ENCODE data around the gene CARD14.
"Not testable (repeated sequence)": the region's sequence is repeated elsewhere in the genome, so short reads cannot be mapped to it uniquely, and the experiment has no call there.

The CARD14 gene

DNA sequence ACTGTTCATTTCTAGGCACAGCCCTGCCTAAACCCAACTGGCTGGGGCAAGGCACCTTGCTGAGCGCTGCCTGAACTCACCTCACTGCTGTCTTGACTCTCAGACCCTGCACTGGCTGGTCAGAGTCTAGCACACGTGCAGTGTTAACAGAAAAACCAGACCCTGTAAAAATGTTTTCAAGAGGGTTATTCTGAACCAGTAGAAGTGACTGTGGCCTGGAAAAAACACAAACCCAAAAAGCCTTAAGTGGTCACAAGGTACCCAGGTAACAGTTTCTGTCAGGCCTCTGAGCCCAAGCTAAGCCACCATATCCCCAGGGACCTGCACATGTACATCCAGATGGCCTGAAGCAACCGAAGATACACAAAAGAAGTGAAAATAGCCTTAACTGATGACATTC, 16.8 kb upstream of the CARD14 start:
- Histone ChIP-seq H3K27me3 (replicated peaks; ENCODE audit: control insufficient read depth, insufficient read depth, low read length) (no peaks in the 10 kb centered on the region), H3K9me3 (ENCODE audit: control insufficient read depth, low read length) (peaks cover 10% of the 10 kb centered on the region), H3K4me3 (ENCODE audit: low read length) (no peak overlapping the region), H3K4me1 (ENCODE audit: control insufficient read depth, insufficient read depth, low read length) (peaks cover 17% of the 10 kb centered on the region), H3K9ac (ENCODE audit: low read length) (no peak overlapping the region), H3K36me3 (ENCODE audit: control insufficient read depth, insufficient read depth, low read length, severe bottlenecking) (no peaks in the 10 kb centered on the region)
- DNase-seq (ENCODE audit: low read depth), result no peak

DNA sequence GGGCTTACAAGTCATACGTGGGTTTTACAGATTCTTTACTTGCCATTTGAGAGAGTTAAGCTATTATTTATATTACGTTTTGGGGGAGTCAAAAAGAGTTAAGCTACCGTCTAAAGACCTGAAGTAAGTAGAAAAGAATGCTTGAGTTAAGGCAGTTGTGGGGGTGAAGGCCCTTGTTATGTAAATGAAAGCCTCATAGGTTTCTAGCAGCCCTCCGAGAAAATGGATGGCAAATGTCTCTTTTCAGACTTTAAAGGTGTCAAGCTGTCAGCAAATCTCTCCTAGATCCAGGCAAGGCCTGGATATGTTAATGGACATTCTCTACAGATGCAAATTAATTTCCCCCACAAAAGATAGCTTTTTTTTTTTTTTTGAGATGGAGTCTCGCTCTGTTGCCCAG, 15.7 kb upstream of the CARD14 start:
- H3K4me3 ChIP-seq (ENCODE audit: low read length), result no peak overlapping the region
- H3K27me3 ChIP-seq (replicated peaks; ENCODE audit: control insufficient read depth, insufficient read depth, low read length), result no peaks in the 10 kb centered on the region
- H3K9me3 ChIP-seq (ENCODE audit: control insufficient read depth, low read length), result peaks cover 10% of the 10 kb centered on the region
- no peaks in the 10 kb centered on the region for H3K36me3 ChIP-seq (ENCODE audit: control insufficient read depth, insufficient read depth, low read length, severe bottlenecking)
- no peak for DNase-seq (ENCODE audit: low read depth)
- peaks cover 13% of the 10 kb centered on the region for H3K4me1 ChIP-seq (ENCODE audit: control insufficient read depth, insufficient read depth, low read length)
- H3K9ac ChIP-seq (ENCODE audit: low read length), result no peak overlapping the region

DNA sequence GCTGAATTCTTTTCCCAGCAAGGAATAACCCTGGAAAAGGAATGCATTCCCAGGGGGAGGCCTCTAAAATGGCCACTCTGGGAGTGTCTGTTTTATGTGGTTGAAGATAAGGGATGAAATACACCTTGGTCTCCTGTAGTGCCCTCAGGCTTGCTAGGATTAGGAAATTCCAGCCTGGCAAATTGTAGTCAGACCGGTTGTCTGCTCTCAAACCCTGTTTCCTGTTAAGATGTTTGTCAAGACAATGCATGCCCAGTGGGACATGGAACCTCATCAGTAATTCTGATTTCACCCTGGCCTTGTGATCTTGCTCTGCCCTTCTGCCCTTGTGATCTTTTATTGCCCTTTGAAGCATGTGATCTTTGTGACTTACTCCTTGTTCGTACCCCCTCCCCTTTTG, 14.2 kb upstream of the CARD14 start:
- DNase-seq (ENCODE audit: low read depth); H3K9ac ChIP-seq (ENCODE audit: low read length); H3K4me3 ChIP-seq (ENCODE audit: low read length); H3K9me3 ChIP-seq (ENCODE audit: control insufficient read depth, low read length); H3K27me3 ChIP-seq (replicated peaks; ENCODE audit: control insufficient read depth, insufficient read depth, low read length); H3K36me3 ChIP-seq (ENCODE audit: control insufficient read depth, insufficient read depth, low read length, severe bottlenecking): not testable (repeated sequence)
- H3K4me1 ChIP-seq (ENCODE audit: control insufficient read depth, insufficient read depth, low read length), result peaks cover 13% of the 10 kb centered on the region

DNA sequence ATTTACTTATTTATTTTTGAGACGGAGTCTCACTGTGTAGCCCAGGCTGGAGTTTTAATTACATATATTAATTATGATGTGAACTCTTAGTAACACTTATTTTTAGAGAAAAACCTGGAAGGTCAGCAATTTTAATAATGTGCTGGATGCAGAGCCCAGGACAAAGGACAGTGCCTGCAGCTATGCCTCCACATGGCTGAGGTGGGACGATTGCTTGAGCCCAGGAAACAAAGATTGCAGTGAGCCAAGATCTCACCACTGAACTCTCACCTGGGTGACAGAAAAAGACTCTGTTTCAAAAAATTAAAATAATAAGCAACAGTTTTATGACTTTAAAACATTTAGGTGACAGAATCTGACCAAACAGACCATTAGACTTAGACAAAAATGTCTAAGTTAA, 11.0 kb upstream of the CARD14 start:
- Histone ChIP-seq H3K4me1 (ENCODE audit: control insufficient read depth, insufficient read depth, low read length) (no peaks in the 10 kb centered on the region), H3K36me3 (ENCODE audit: control insufficient read depth, insufficient read depth, low read length, severe bottlenecking) (no peaks in the 10 kb centered on the region), H3K4me3 (ENCODE audit: low read length) (no peak overlapping the region), H3K9ac (ENCODE audit: low read length) (no peak overlapping the region), H3K27me3 (replicated peaks; ENCODE audit: control insufficient read depth, insufficient read depth, low read length) (peaks cover 8% of the 10 kb centered on the region), H3K9me3 (ENCODE audit: control insufficient read depth, low read length) (peaks cover 10% of the 10 kb centered on the region)
- DNase-seq (ENCODE audit: low read depth), result no peak

DNA sequence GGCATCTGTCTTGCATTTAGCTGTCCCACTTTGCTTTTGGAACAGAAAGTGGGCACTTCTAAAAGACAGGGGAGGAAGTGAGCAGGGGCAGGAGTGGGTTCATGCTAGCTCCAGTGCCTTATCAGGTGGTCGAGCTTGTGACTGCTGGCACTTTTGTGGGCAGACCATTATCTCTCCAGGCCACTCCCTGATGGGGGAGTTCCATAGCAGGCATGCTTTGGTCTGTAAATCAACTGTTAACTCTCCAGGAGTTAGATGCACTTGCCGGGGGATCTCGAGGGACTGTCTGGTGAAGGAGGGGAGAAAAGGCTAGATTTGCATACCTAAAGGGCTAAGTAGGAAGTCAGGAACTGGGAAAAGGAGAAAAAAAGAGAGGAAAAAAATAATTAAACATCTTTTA, 9.3 kb upstream of the CARD14 start:
- H3K4me3 ChIP-seq (ENCODE audit: low read length), result no peak overlapping the region
- H3K36me3 ChIP-seq (ENCODE audit: control insufficient read depth, insufficient read depth, low read length, severe bottlenecking), result no peaks in the 10 kb centered on the region
- H3K9me3 ChIP-seq (ENCODE audit: control insufficient read depth, low read length), result peaks cover 8% of the 10 kb centered on the region
- H3K4me1 ChIP-seq (ENCODE audit: control insufficient read depth, insufficient read depth, low read length), result no peaks in the 10 kb centered on the region
- H3K27me3 ChIP-seq (replicated peaks; ENCODE audit: control insufficient read depth, insufficient read depth, low read length), result peaks cover 11% of the 10 kb centered on the region
- DNase-seq (ENCODE audit: low read depth), result no peak
- H3K9ac ChIP-seq (ENCODE audit: low read length), result no peak overlapping the region

DNA sequence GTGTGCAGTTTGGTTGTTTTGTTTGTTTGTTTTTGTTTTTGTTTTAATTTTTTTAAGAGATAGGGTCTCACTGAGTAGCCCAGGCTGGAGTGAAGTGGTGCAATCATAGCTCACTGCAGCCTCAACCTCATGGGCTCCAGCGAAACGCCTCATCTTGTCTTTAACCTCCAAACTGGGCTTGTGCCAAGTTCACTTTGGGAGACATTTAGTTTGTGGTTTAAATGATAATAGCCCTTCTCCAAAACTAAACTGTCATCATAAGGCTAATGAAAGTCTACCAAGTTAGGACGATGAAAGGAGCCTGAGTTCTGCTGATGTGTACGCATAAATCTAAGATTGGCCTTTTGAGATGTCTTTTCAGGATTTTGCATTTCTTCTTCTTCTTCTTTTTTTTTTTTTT, 6.5 kb upstream of the CARD14 start:
- Histone ChIP-seq H3K36me3 (ENCODE audit: control insufficient read depth, insufficient read depth, low read length, severe bottlenecking) (no peaks in the 10 kb centered on the region), H3K4me3 (ENCODE audit: low read length) (no peak overlapping the region), H3K9ac (ENCODE audit: low read length) (no peak overlapping the region), H3K9me3 (ENCODE audit: control insufficient read depth, low read length) (no peaks in the 10 kb centered on the region), H3K27me3 (replicated peaks; ENCODE audit: control insufficient read depth, insufficient read depth, low read length) (peaks cover 18% of the 10 kb centered on the region), H3K4me1 (ENCODE audit: control insufficient read depth, insufficient read depth, low read length) (no peaks in the 10 kb centered on the region)
- DNase-seq (ENCODE audit: low read depth), result no peak

DNA sequence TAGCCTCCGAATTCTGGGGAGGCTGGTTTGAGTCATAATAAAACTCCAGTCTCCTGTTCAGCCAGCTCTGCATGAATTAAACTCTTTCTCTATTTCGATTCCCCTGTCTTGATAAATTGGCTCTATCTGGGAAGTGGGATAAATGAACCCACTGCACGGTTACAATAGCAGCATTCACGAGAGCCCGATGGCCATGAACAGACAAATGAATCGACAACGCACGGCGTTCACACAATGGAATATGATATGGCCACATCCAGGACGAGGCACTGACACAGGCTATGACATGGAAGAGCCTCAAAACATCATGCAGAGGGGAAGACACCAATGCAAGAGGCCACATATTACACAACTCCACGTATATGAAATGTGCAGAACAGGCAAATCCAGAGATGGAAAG, 5.6 kb upstream of the CARD14 start:
- Histone ChIP-seq H3K9me3 (ENCODE audit: control insufficient read depth, low read length) (no peaks in the 10 kb centered on the region), H3K36me3 (ENCODE audit: control insufficient read depth, insufficient read depth, low read length, severe bottlenecking) (no peaks in the 10 kb centered on the region), H3K27me3 (replicated peaks; ENCODE audit: control insufficient read depth, insufficient read depth, low read length) (peaks cover 27% of the 10 kb centered on the region), H3K4me1 (ENCODE audit: control insufficient read depth, insufficient read depth, low read length) (no peaks in the 10 kb centered on the region), H3K4me3 (ENCODE audit: low read length) (no peak overlapping the region), H3K9ac (ENCODE audit: low read length) (no peak overlapping the region)
- DNase-seq (ENCODE audit: low read depth), result no peak

DNA sequence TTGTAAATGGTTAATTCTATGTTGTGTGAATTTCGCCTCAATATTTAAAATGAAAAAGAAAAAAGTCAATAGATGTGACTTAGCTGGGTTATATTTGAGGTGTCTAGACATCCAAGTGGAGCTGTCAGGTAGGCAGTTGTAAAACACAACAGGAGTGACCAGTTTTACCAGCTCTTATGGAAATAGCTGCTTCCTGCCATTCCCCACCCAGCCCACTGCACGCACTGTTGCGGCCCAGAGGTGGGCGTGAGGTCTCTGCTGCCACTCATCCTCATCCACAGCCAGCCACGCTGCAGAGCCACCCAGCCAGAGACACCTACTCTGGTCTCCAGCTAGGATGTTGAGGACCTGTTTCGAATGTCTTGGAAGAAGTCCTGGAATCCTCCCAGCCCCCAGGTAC, 3.4 kb upstream of the CARD14 start:
- Histone ChIP-seq H3K4me1 (ENCODE audit: control insufficient read depth, insufficient read depth, low read length) (no peaks in the 10 kb centered on the region), H3K4me3 (ENCODE audit: low read length) (no peak overlapping the region), H3K9ac (ENCODE audit: low read length) (no peak overlapping the region), H3K9me3 (ENCODE audit: control insufficient read depth, low read length) (no peaks in the 10 kb centered on the region), H3K36me3 (ENCODE audit: control insufficient read depth, insufficient read depth, low read length, severe bottlenecking) (no peaks in the 10 kb centered on the region), H3K27me3 (replicated peaks; ENCODE audit: control insufficient read depth, insufficient read depth, low read length) (peaks cover 33% of the 10 kb centered on the region)
- no peak for DNase-seq (ENCODE audit: low read depth)

DNA sequence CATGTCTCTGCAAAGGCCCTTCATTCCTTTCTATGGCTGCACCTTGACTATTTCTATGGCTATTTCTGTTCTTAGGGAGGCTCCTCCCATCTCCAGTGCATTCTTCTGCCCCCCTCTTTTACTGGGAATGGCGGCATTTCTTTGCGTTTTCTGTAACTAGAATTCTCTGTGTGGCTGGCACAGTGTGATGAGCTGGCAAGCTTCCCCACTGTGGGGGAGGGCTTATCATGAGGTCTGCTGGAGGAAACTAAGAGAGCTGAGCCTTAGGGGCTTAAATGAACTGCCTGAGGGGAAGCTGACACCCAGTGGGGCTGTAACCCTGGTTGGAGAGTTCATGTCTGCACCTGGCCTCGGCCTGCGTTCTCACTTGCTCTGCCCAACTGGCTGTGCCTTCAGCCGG, 1.5 kb upstream of the CARD14 start:
- Histone ChIP-seq H3K27me3 (replicated peaks; ENCODE audit: control insufficient read depth, insufficient read depth, low read length) (peaks cover 41% of the 10 kb centered on the region), H3K4me1 (ENCODE audit: control insufficient read depth, insufficient read depth, low read length) (no peaks in the 10 kb centered on the region), H3K9me3 (ENCODE audit: control insufficient read depth, low read length) (no peaks in the 10 kb centered on the region), H3K9ac (ENCODE audit: low read length) (no peak overlapping the region), H3K4me3 (ENCODE audit: low read length) (no peak overlapping the region), H3K36me3 (ENCODE audit: control insufficient read depth, insufficient read depth, low read length, severe bottlenecking) (no peaks in the 10 kb centered on the region)
- no peak for DNase-seq (ENCODE audit: low read depth)

DNA sequence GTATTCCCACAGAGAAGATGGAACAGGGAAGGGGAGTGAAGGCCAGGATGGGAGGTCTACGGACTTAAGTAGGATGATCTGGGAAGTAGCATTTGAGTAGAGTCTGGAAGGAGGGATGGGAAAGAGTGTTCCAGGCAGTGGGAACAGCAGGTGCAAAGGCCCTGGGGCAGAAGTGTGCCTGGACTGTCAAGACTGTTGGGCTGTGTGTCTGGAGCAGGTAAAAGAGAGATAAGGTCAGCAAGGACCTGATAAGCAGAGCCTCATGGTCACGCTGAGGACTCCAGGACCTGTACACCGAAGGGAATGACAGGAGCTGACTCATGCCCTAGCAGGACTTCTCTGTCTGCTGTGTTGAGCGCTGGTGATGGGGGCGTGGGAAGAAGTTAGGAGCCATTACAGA, 723 bp upstream of the CARD14 start:
- H3K9ac ChIP-seq (ENCODE audit: low read length), result no peak overlapping the region
- peaks cover 41% of the 10 kb centered on the region for H3K27me3 ChIP-seq (replicated peaks; ENCODE audit: control insufficient read depth, insufficient read depth, low read length)
- H3K36me3 ChIP-seq (ENCODE audit: control insufficient read depth, insufficient read depth, low read length, severe bottlenecking), result no peaks in the 10 kb centered on the region
- H3K4me1 ChIP-seq (ENCODE audit: control insufficient read depth, insufficient read depth, low read length), result no peaks in the 10 kb centered on the region
- H3K4me3 ChIP-seq (ENCODE audit: low read length), result no peak overlapping the region
- DNase-seq (ENCODE audit: low read depth), result no peak
- no peaks in the 10 kb centered on the region for H3K9me3 ChIP-seq (ENCODE audit: control insufficient read depth, low read length)

DNA sequence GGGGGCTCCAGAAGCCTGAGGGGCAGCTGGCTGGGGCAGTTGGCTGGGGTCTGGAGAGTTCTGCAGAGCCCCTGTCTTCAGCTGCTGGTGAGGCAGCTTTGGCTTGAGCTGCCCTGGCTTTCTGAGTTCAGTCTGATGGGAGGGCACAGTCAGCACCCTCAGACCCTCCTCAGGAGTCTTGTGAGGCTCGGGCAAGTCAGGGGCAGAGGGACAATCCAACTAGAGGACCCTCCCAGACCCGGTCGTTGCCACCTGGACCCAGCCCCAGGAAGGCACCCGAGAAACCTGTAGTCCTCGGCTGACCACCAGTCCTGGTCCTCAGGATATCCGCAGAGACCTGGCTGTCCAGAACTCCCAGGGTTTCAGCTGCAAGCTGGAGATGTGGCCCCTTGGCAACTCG, 1.9 kb downstream of the CARD14 start:
- no peak overlapping the region for H3K9ac ChIP-seq (ENCODE audit: low read length)
- H3K4me3 ChIP-seq (ENCODE audit: low read length), result no peak overlapping the region
- H3K36me3 ChIP-seq (ENCODE audit: control insufficient read depth, insufficient read depth, low read length, severe bottlenecking), result no peaks in the 10 kb centered on the region
- H3K27me3 ChIP-seq (replicated peaks; ENCODE audit: control insufficient read depth, insufficient read depth, low read length), result peaks cover 41% of the 10 kb centered on the region
- no peaks in the 10 kb centered on the region for H3K4me1 ChIP-seq (ENCODE audit: control insufficient read depth, insufficient read depth, low read length)
- H3K9me3 ChIP-seq (ENCODE audit: control insufficient read depth, low read length), result no peaks in the 10 kb centered on the region
- no peak for DNase-seq (ENCODE audit: low read depth)

DNA sequence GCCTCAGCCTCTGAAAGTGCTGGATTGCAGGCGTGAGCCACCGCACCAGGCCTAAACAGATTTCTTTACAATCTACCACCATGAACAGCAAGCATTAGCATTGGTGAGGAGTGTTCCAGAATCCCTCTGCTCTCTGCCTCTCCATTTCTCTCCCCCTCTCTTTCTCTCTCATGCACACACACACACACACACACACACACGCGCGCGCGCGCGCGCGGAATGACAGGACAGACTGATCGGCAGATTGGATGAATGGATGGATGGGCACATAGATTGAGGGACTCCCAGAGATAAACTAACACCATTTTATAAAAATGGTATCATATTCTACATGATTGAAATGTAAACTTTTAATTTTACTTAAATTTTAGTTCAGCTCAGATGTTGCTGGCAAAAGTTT, 3.3 kb downstream of the CARD14 start:
- Histone ChIP-seq H3K4me3 (ENCODE audit: low read length) (no peak overlapping the region), H3K4me1 (ENCODE audit: control insufficient read depth, insufficient read depth, low read length) (no peaks in the 10 kb centered on the region)

More for the DNA sequence above, 3.3 kb downstream of the CARD14 start:
- no peak for DNase-seq (ENCODE audit: low read depth)
- Histone ChIP-seq H3K27me3 (replicated peaks; ENCODE audit: control insufficient read depth, insufficient read depth, low read length) (peaks cover 38% of the 10 kb centered on the region), H3K9me3 (ENCODE audit: control insufficient read depth, low read length) (no peaks in the 10 kb centered on the region), H3K36me3 (ENCODE audit: control insufficient read depth, insufficient read depth, low read length, severe bottlenecking) (no peaks in the 10 kb centered on the region), H3K9ac (ENCODE audit: low read length) (no peak overlapping the region)

Data from adipocyte (in vitro differentiated cells).